ENCODE data around the gene DOCK4. TPM values are rescaled to one million over a fixed set of nuclear protein-coding genes. Genes with fewer than 3 reads are reported as not detected.

Gene DOCK4
- total RNA-seq, 4 donors from 2014 or later = 12.7 to 28.4 (median 19.5) TPM

DNA sequence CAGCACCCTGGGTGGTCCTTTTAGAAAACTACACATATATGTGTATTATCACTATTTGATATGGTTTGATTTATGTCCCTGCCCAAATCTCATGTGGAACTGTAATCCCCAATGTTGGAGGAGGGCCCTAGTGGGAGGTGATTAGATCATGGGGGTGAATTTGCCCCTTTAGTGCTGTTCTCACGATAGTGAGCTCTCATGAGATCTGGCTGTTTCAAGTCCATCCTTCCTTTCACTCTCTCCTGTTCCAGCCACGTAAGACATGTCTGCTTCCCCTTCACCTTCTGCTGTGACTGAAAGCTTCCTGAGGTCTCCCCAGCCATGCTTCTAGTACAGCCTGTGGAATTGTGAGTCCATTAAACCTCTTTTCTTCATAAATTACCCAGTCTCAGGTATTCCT, 37.3 kb downstream of the DOCK4 start:
- Histone ChIP-seq H3K9me3 (no peaks in the 10 kb centered on the region), H3K4me1 (no peaks in the 10 kb centered on the region), H3K4me3 (no peak overlapping the region), H3K36me3 (no peaks in the 10 kb centered on the region), H3K27me3 (no peaks in the 10 kb centered on the region), H3K27ac (no peak overlapping the region)
- in situ Hi-C loops (cut with MboI; ENCODE audit: low pct_ligation_motif_present in 1 of 4, low pct_unique_long_range_greater_than_20kb in 1 of 4, low sequenced_read_pairs in 3 of 4) (no loop called here), intact Hi-C loops (cut with DNase I; ENCODE audit: low total_unique reads) (no loop called here)
- 86 to 88% methylated on average over 2 of the region's 2 CpGs for WGBS, 2 donors (ENCODE audit: low coverage in 1 of 2)
- DNase-seq = no peak
- TF ChIP-seq CTCF (IDR thresholded peaks at IDR 0.05) = no peak
- TF ChIP-seq EP300 (IDR thresholded peaks at IDR 0.05; ENCODE audit: low read depth) = no peak
- no peak for TF ChIP-seq POLR2AphosphoS5 (IDR thresholded peaks at IDR 0.05)
- TF ChIP-seq POLR2A (IDR thresholded peaks at IDR 0.05) = no peak

GRCh38 chr7:112167147-112167546, 39.1 kb downstream of the DOCK4 start:
- peaks cover 0 to 8% (median 0%) of the 10 kb centered on the region in 4 donors for H3K4me1 ChIP-seq
- WGBS, 2 donors (ENCODE audit: low coverage in 1 of 2) = 73 to 86% methylated on average over 2 to 3 of the region's 3 CpGs
- no peak overlapping the region for H3K27ac ChIP-seq
- no peak overlapping the region for H3K4me3 ChIP-seq
- H3K27me3 ChIP-seq = no peaks in the 10 kb centered on the region
- no peaks in the 10 kb centered on the region for H3K9me3 ChIP-seq
- in situ Hi-C loops (cut with MboI; ENCODE audit: low pct_ligation_motif_present in 1 of 4, low pct_unique_long_range_greater_than_20kb in 1 of 4, low sequenced_read_pairs in 3 of 4) = no loop called here
- no peaks in the 10 kb centered on the region for H3K36me3 ChIP-seq
- intact Hi-C loops (cut with DNase I; ENCODE audit: low total_unique reads) = no loop called here
- no peak for TF ChIP-seq POLR2A (IDR thresholded peaks at IDR 0.05)
- TF ChIP-seq EP300 (IDR thresholded peaks at IDR 0.05; ENCODE audit: low read depth) = no peak
- TF ChIP-seq POLR2AphosphoS5 (IDR thresholded peaks at IDR 0.05) = no peak
- TF ChIP-seq CTCF (IDR thresholded peaks at IDR 0.05) = no peak
- DNase-seq = no peak

DNA sequence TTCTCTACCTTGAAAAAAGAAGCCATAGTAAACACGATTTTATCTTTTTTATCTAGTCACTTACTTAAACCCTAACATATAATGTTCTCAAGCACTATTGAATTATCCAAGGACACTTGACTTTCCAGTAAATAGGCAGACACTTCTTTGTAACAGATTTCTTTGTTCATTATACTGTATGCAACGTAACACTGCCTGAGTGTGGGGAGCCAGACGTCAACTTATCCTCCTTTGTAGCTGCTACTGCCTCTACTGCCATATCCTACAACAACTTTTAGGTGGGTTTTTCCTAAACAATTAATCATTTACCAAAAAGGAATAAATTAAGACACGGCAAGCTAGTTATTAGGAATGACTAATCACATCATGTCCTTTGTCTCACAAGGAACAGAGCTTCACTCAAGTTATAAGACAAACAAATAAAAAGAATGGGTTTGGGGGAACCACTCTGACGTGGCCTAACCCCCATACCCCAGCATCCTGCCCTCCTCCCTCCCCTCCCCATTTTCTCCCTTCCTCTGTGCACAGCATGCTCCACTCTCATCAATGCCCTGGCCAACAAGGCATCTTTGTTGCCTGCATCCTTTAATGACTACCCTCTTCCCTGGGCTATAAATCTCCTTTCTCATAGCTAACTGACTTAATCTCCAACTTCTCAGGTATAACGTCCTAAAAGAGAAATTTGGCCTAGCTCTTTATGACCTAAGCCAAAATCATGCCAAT, 43.3 kb downstream of the DOCK4 start:
- Histone ChIP-seq H3K36me3 (no peaks in the 10 kb centered on the region), H3K4me1 (peaks cover 0 to 24% (median 4%) of the 10 kb centered on the region in 4 donors), H3K4me3 (no peak overlapping the region), H3K9me3 (no peaks in the 10 kb centered on the region), H3K27ac (no peak overlapping the region), H3K27me3 (no peaks in the 10 kb centered on the region)
- TF ChIP-seq CTCF (IDR thresholded peaks at IDR 0.05) (no peak), POLR2A (IDR thresholded peaks at IDR 0.05) (no peak), POLR2AphosphoS5 (IDR thresholded peaks at IDR 0.05) (no peak), EP300 (IDR thresholded peaks at IDR 0.05; ENCODE audit: low read depth) (no peak)
- intact Hi-C loops (cut with DNase I; ENCODE audit: low total_unique reads) = no loop called here
- no peak for DNase-seq
- in situ Hi-C loops (cut with MboI; ENCODE audit: low pct_ligation_motif_present in 1 of 4, low pct_unique_long_range_greater_than_20kb in 1 of 4, low sequenced_read_pairs in 3 of 4) = no loop called here
- 63% methylated on average over 6 of the region's 6 CpGs for WGBS, 2 donors (ENCODE audit: low coverage in 1 of 2)

GRCh38 chr7:112162142-112162766, 43.9 kb downstream of the DOCK4 start:
- Histone ChIP-seq H3K36me3 (no peaks in the 10 kb centered on the region), H3K27me3 (no peaks in the 10 kb centered on the region), H3K27ac (no peak overlapping the region), H3K4me3 (no peak overlapping the region), H3K4me1 (peaks cover 0 to 24% (median 4%) of the 10 kb centered on the region in 4 donors), H3K9me3 (no peaks in the 10 kb centered on the region)
- WGBS, 2 donors (ENCODE audit: low coverage in 1 of 2) = 49 to 58% methylated on average over 2 of the region's 2 CpGs
- TF ChIP-seq POLR2AphosphoS5 (IDR thresholded peaks at IDR 0.05) = no peak
- no peak for TF ChIP-seq EP300 (IDR thresholded peaks at IDR 0.05; ENCODE audit: low read depth)
- TF ChIP-seq POLR2A (IDR thresholded peaks at IDR 0.05) = no peak
- TF ChIP-seq CTCF (IDR thresholded peaks at IDR 0.05) = no peak
- DNase-seq = no peak
- intact Hi-C loops (cut with DNase I; ENCODE audit: low total_unique reads) = no loop called here
- in situ Hi-C loops (cut with MboI; ENCODE audit: low pct_ligation_motif_present in 1 of 4, low pct_unique_long_range_greater_than_20kb in 1 of 4, low sequenced_read_pairs in 3 of 4) = no loop called here
